Activated T-helper 2 cell treated with anti-CD3 and anti-CD28 coated beads, Interferon-gamma antibody, Interleukin-2, Interleukin-4, amounts not matched to agents 10 μg/mL and 5 μg/mL and 100 μg/mL, durations not matched to agents 14 hours and 24 hours and 36 hours (primary cell): ENCODE results near the gene ATP5F1E. TPM values are rescaled to one million over a fixed set of nuclear protein-coding genes. Genes with fewer than 3 reads are reported as not detected.

Experiments
- DNase-seq: peaks from one replicate; pipeline ENCODE4 v3.0.0; 2021; ENCODE audit warnings: low spot score
- H3K27ac Mint-ChIP-seq: one replicate; pipeline ENCODE4 v1.8.0; 2021; ENCODE audit warnings: mixed read lengths
- H3K27me3 Mint-ChIP-seq: one replicate; pipeline ENCODE4 v1.8.0; 2021; ENCODE audit warnings: low read depth, mixed read lengths
- H3K36me3 Mint-ChIP-seq: one replicate; pipeline ENCODE4 v1.8.0; 2021; ENCODE audit warnings: low read depth, mixed read lengths
- H3K4me1 Mint-ChIP-seq: one replicate; pipeline ENCODE4 v1.8.0; 2021; ENCODE audit warnings: low read depth, mixed read lengths
- H3K4me3 Mint-ChIP-seq: one replicate; pipeline ENCODE4 v1.8.0; 2021; ENCODE audit warnings: low read depth, mild to moderate bottlenecking, moderate library complexity, mixed read lengths
- H3K9me3 Mint-ChIP-seq: one replicate; pipeline ENCODE4 v1.8.0; 2021; ENCODE audit warnings: mixed read lengths
- intact Hi-C: fragments of 100-400 bp; cut with micrococcal nuclease; formaldehyde crosslinking; loops from one replicate; pipeline ENCODE4 v1.15.1; 2023
- total RNA-seq: library from RNA; stranded (reverse); gene quantifications from 2 replicates; pipeline ENCODE4 v1.2.3, GENCODE V29; 2022

The ATP5F1E gene
- total RNA-seq, 1 donor from 2014 or later = 66.9 TPM

GRCh38 chr20:58997141-58997770, 34.9 kb downstream of the ATP5F1E start:
- intact Hi-C loops = no loop called here
- no peaks in the 10 kb centered on the region for H3K9me3 Mint-ChIP-seq
- no peak overlapping the region for H3K27ac Mint-ChIP-seq
- DNase-seq = no peak
- peaks cover 61% of the 10 kb centered on the region for H3K36me3 Mint-ChIP-seq
- no peaks in the 10 kb centered on the region for H3K27me3 Mint-ChIP-seq
- H3K4me3 Mint-ChIP-seq = no peak overlapping the region
- H3K4me1 Mint-ChIP-seq = no peaks in the 10 kb centered on the region

DNA sequence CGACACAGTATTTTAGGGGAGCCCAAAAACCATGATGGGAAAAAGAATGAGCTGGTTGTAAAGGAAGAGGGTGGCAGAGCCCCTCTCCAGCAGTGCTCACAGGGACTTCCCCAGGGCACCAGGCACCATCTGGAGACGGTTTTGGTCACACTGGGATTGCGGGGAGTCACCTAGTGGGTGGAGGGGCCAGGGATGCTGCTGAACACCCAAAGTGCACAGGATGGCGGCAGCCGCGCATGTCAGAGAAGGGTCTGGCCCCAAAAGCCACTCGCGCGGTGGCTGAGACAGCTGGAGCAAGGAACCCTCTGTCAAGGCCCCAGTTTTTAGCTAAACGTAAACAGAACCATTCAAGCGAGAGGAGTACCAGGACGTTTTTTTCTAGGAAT, 35.9 kb downstream of the ATP5F1E start:
- no peaks in the 10 kb centered on the region for H3K9me3 Mint-ChIP-seq
- no peak for DNase-seq
- H3K27ac Mint-ChIP-seq = no peak overlapping the region
- intact Hi-C loops = no loop called here
- H3K36me3 Mint-ChIP-seq = peaks cover 64% of the 10 kb centered on the region
- no peak overlapping the region for H3K4me3 Mint-ChIP-seq
- H3K4me1 Mint-ChIP-seq = no peaks in the 10 kb centered on the region
- H3K27me3 Mint-ChIP-seq = no peaks in the 10 kb centered on the region

- Mint-ChIP-seq H3K9me3 (no peaks in the 10 kb centered on the region), H3K36me3 (peaks cover 69% of the 10 kb centered on the region), H3K27ac (no peak overlapping the region), H3K4me3 (no peak overlapping the region), H3K4me1 (no peaks in the 10 kb centered on the region), H3K27me3 (no peaks in the 10 kb centered on the region)
- DNase-seq = no peak
- intact Hi-C loops = no loop called here
These were observed 36.5 kb downstream of the ATP5F1E start for GRCh38 chr20:58995461-58996225.

DNA sequence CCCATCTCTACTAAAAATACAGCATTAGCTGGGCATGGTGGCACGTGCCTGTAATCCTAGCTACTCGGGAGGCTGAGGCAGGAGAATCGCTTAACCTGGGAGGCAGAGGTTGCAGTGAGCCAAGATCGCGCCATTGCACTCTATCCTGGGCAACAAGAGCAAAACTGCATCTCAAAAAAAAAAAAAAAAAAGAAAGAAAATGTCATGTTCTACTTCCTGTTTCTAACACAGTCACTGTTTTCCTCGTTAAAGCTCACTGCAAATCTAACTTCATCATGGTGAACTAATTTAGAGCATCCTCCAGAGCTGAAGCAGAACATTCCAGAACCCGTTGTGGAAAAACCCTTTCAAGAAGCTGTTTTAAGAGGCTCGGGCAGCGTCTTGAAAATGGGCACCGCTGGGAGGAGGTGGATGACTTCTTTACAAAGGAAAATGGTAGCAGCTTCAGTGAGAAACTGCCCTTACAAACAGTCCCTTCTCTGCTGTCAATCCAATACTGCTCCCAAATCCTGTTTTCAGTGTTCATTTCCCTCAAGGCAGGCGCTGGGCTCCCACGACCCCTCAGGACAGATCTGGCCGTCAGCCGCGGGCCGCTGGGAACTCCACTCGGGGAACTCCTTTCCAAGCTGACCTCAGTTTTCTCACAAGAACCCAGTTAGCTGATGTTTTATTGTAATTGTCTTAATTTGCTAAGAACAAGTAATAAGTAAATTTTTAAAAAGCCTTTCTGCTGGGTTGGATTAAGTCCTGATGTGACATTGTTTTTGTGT, 37.6 kb downstream of the ATP5F1E start:
- Mint-ChIP-seq H3K9me3 (no peaks in the 10 kb centered on the region), H3K4me3 (no peak overlapping the region), H3K36me3 (peaks cover 74% of the 10 kb centered on the region), H3K4me1 (no peaks in the 10 kb centered on the region), H3K27ac (peak overlapping the region; percentile 46), H3K27me3 (no peaks in the 10 kb centered on the region)
- DNase-seq = no peak
- intact Hi-C loops = no loop called here

GRCh38 chr20:58993332-58994248, 38.5 kb downstream of the ATP5F1E start:
- DNase-seq = no peak
- peaks cover 81% of the 10 kb centered on the region for H3K36me3 Mint-ChIP-seq
- intact Hi-C loops = no loop called here

DNA sequence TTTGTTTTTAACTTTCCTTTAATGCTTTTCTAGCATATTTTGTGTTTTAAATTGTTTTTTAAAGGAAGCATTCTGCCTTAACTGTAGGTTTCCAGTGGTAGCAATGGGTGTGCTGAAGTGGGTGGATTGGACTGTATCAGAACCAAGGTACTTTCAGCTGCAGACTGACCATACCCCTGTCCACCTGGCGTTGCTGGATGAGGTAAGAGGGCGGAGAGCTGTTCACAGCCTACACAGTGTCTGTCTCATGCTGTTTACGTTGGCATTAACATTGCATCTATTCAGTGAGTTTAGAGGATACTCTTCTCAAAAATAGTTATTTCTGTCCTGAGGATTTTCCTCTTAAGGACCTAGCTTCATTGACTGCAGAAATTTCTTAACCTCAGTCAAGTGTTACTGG, 39.2 kb downstream of the ATP5F1E start:
- peaks cover 86% of the 10 kb centered on the region for H3K36me3 Mint-ChIP-seq
- H3K4me3 Mint-ChIP-seq = no peak overlapping the region
- no peaks in the 10 kb centered on the region for H3K9me3 Mint-ChIP-seq
- DNase-seq = no peak
- H3K27ac Mint-ChIP-seq = no peak overlapping the region
- intact Hi-C loops = no loop called here
- no peaks in the 10 kb centered on the region for H3K27me3 Mint-ChIP-seq
- no peaks in the 10 kb centered on the region for H3K4me1 Mint-ChIP-seq

More at GRCh38 chr20:58993332-58994248, 38.5 kb downstream of the ATP5F1E start:
- H3K4me3 Mint-ChIP-seq = no peak overlapping the region
- no peak overlapping the region for H3K27ac Mint-ChIP-seq
- no peaks in the 10 kb centered on the region for H3K4me1 Mint-ChIP-seq
- H3K27me3 Mint-ChIP-seq = no peaks in the 10 kb centered on the region
- no peaks in the 10 kb centered on the region for H3K9me3 Mint-ChIP-seq

GRCh38 chr20:58991715-58992114, 40.4 kb downstream of the ATP5F1E start:
- Mint-ChIP-seq H3K27ac (no peak overlapping the region), H3K4me1 (peaks cover 6% of the 10 kb centered on the region), H3K4me3 (no peak overlapping the region), H3K9me3 (no peaks in the 10 kb centered on the region), H3K27me3 (no peaks in the 10 kb centered on the region), H3K36me3 (peaks cover 88% of the 10 kb centered on the region)
- intact Hi-C loops = no loop called here
- no peak for DNase-seq

DNA sequence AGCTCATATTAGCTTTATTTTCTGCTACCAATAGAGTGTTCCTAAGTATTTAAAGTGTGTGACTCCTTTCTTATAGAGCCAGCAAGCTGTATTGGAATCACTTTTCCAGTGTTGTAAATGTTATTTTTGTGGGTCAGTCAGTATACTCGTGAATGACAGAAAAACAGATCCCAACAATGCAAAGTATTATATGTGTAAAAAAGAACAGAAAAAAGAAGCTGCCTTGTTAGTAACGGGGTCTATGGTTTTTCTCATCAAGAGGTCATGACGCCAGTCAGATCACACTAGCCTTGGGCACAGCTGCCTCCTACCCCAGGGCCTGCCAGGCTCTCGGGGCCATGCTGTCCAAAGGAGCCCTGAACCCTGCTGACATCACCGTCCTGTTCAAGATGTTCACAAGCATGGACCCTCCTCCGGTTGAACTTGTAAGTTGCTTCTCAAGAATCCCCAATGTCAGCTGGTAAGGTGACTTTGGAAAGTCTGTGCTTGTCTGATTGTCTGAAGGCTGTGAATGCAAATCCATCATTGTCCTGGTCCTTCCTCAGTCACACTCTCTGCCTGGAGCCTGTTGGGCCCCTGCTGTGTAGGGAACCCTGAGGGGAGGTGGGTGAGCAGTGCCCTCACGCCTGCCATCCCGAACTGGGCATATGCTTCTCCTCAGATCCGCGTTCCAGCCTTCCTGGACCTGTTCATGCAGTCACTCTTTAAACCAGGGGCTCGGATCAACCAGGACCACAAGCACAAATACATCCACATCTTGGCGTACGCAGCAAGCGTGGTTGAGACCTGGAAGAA, 41.3 kb downstream of the ATP5F1E start:
- intact Hi-C loops = no loop called here
- Mint-ChIP-seq H3K27ac (no peak overlapping the region), H3K4me1 (peaks cover 12% of the 10 kb centered on the region)

GRCh38 chr20:58989196-58989595, 42.9 kb downstream of the ATP5F1E start:
- Mint-ChIP-seq H3K27ac (no peak overlapping the region), H3K4me1 (peaks cover 21% of the 10 kb centered on the region), H3K27me3 (no peaks in the 10 kb centered on the region), H3K4me3 (no peak overlapping the region), H3K9me3 (no peaks in the 10 kb centered on the region), H3K36me3 (peaks cover 81% of the 10 kb centered on the region)
- intact Hi-C loops = loop anchor here (10.0 kb wide), 1 partner anchor 334 kb away; the partner anchor contains the start of gene STX16
- no peak for DNase-seq

More for the DNA sequence above, 41.3 kb downstream of the ATP5F1E start:
- Mint-ChIP-seq H3K9me3 (no peaks in the 10 kb centered on the region), H3K36me3 (peaks cover 87% of the 10 kb centered on the region), H3K27me3 (no peaks in the 10 kb centered on the region), H3K4me3 (no peak overlapping the region)
- no peak for DNase-seq

DNA sequence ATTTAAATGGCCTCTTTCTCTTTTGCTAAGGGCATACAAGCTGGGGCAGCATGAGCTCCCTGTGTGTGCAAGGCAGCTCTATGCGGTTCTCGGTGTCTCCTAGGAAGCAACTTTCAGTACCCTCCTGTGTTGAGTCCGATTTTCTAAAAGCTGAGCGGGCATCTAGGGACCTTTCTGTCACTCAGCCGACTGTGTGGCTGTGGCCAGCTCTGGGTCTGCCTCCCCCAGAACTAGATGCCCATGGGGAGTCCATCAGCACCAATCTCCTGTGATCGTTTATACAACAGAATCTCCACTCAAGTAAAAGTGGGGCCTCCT, 43.6 kb downstream of the ATP5F1E start:
- peaks cover 28% of the 10 kb centered on the region for H3K4me1 Mint-ChIP-seq
- no peaks in the 10 kb centered on the region for H3K9me3 Mint-ChIP-seq
- no peak for DNase-seq
- peaks cover 81% of the 10 kb centered on the region for H3K36me3 Mint-ChIP-seq
- H3K27me3 Mint-ChIP-seq = no peaks in the 10 kb centered on the region
- intact Hi-C loops = loop anchor here (10.0 kb wide), 1 partner anchor 334 kb away; the partner anchor contains the start of gene STX16
- no peak overlapping the region for H3K27ac Mint-ChIP-seq
- no peak overlapping the region for H3K4me3 Mint-ChIP-seq

- H3K9me3 Mint-ChIP-seq = no peaks in the 10 kb centered on the region
These were observed 44.2 kb downstream of the ATP5F1E start for GRCh38 chr20:58987790-58988564.

More at GRCh38 chr20:58987790-58988564, 44.2 kb downstream of the ATP5F1E start:
- Mint-ChIP-seq H3K4me3 (no peak overlapping the region), H3K36me3 (peaks cover 79% of the 10 kb centered on the region), H3K4me1 (peaks cover 29% of the 10 kb centered on the region), H3K27me3 (no peaks in the 10 kb centered on the region), H3K27ac (no peak overlapping the region)
- DNase-seq = no peak
- intact Hi-C loops = loop anchor here (2.0 to 10.0 kb wide), 2 partner anchors 17 to 333 kb away; partner anchors contain the start of gene STX16
